KMS-11 (cell line): ENCODE data around the gene MCAM.

Source experiments
- H2AFZ ChIP-seq: fragments of 200-600 bp; sonication (generic); 2 replicates; pipeline ENCODE4 v1.6.1; 2016; ENCODE audit warnings: antibody characterized with exemption, mixed run types, low read depth
- H3K27ac ChIP-seq: fragments of 200-600 bp; sonication (generic); 2 replicates; pipeline ENCODE4 v1.6.1; 2016; ENCODE audit warnings: mild to moderate bottlenecking, mixed run types
- H3K27me3 ChIP-seq: fragments of 200-600 bp; sonication (generic); 2 replicates; pipeline ENCODE4 v1.6.1; 2017; ENCODE audit warnings: mild to moderate bottlenecking, low read depth, mixed run types, moderate library complexity; ENCODE audit not compliant: insufficient read depth
- H3K36me3 ChIP-seq: fragments of 200-600 bp; sonication (generic); 2 replicates; pipeline ENCODE4 v1.6.1; 2017; ENCODE audit warnings: mild to moderate bottlenecking, mixed run types; ENCODE audit not compliant: insufficient read depth
- H3K4me1 ChIP-seq: fragments of 200-600 bp; sonication (generic); 2 replicates; pipeline ENCODE4 v1.6.1; 2016; ENCODE audit warnings: mild to moderate bottlenecking, low read depth, mixed run types; ENCODE audit not compliant: poor library complexity, severe bottlenecking
- H3K4me2 ChIP-seq: fragments of 200-600 bp; sonication (generic); 2 replicates; pipeline ENCODE4 v1.7.0; 2016; ENCODE audit warnings: mild to moderate bottlenecking, mixed run types
- H3K4me3 ChIP-seq: fragments of 200-600 bp; sonication (generic); IDR thresholded peaks from 2 replicates; pipeline ENCODE4 v1.6.1; 2017; ENCODE audit warnings: low read depth, low read length, mixed read lengths; ENCODE audit not compliant: insufficient read depth
- H3K79me2 ChIP-seq: fragments of 200-600 bp; sonication (generic); 2 replicates; pipeline ENCODE4 v1.6.1; 2016; ENCODE audit warnings: low read depth, mixed run types; ENCODE audit not compliant: insufficient read depth
- H3K9ac ChIP-seq: fragments of 200-600 bp; sonication (generic); 2 replicates; pipeline ENCODE4 v1.6.1; 2016; ENCODE audit warnings: mild to moderate bottlenecking, mixed run types
- H4K20me1 ChIP-seq: fragments of 200-600 bp; sonication (generic); 2 replicates; pipeline ENCODE4 v1.6.1; 2016; ENCODE audit warnings: mild to moderate bottlenecking, mixed run types; ENCODE audit not compliant: insufficient read depth
- CTCF ChIP-seq: fragments of 200-600 bp; sonication (generic); conservative IDR thresholded peaks from 2 replicates; pipeline ENCODE4 v1.6.1; 2017; ENCODE audit warnings: low read depth, mild to moderate bottlenecking, antibody characterized with exemption, low read length, moderate library complexity, mixed read lengths

The MCAM gene

GRCh38 chr11:119352857-119353260 lies 35.9 kb upstream of the MCAM start:
- H3K27ac ChIP-seq: no peak overlapping the region
- no peak overlapping the region for H3K4me2 ChIP-seq
- H3K79me2 ChIP-seq: no peaks in the 10 kb centered on the region
- no peaks in the 10 kb centered on the region for H4K20me1 ChIP-seq
- peaks cover 11% of the 10 kb centered on the region; the same call in 1 of the 2 replicates for H3K27me3 ChIP-seq
- TF ChIP-seq CTCF: no peak
- no peak overlapping the region for H3K9ac ChIP-seq
- H3K36me3 ChIP-seq: no peaks in the 10 kb centered on the region
- no peak overlapping the region for H3K4me3 ChIP-seq
- no peaks in the 10 kb centered on the region for H3K4me1 ChIP-seq
- no peak overlapping the region for H2AFZ ChIP-seq

GRCh38 chr11:119351232-119351631 lies 34.3 kb upstream of the MCAM start:
- Histone ChIP-seq H3K4me3 (no peak overlapping the region), H3K79me2 (no peaks in the 10 kb centered on the region), H3K4me1 (no peaks in the 10 kb centered on the region), H3K9ac (no peak overlapping the region), H3K36me3 (no peaks in the 10 kb centered on the region), H3K27me3 (peaks cover 16% of the 10 kb centered on the region; the same call in 1 of the 2 replicates), H3K4me2 (no peak overlapping the region), H3K27ac (no peak overlapping the region), H2AFZ (no peak overlapping the region), H4K20me1 (no peaks in the 10 kb centered on the region)
- no peak for TF ChIP-seq CTCF

GRCh38 chr11:119350302-119350701 lies 33.4 kb upstream of the MCAM start:
- no peak overlapping the region for H3K4me3 ChIP-seq

GRCh38 chr11:119347940-119348605 lies 31.1 kb upstream of the MCAM start:
- Histone ChIP-seq H2AFZ (no peak overlapping the region), H3K36me3 (no peaks in the 10 kb centered on the region), H3K79me2 (no peaks in the 10 kb centered on the region), H3K4me3 (no peak overlapping the region), H3K27ac (no peak overlapping the region), H3K4me1 (no peaks in the 10 kb centered on the region), H3K27me3 (peaks cover 14% of the 10 kb centered on the region; the same call in 1 of the 2 replicates), H3K9ac (no peak overlapping the region), H3K4me2 (no peak overlapping the region), H4K20me1 (no peaks in the 10 kb centered on the region)
- no peak for TF ChIP-seq CTCF

More at GRCh38 chr11:119350302-119350701, 33.4 kb upstream of the MCAM start:
- Histone ChIP-seq H2AFZ (no peak overlapping the region), H3K4me2 (no peak overlapping the region), H3K36me3 (no peaks in the 10 kb centered on the region), H3K4me1 (no peaks in the 10 kb centered on the region), H3K79me2 (no peaks in the 10 kb centered on the region), H3K27me3 (peaks cover 14% of the 10 kb centered on the region; the same call in 1 of the 2 replicates), H4K20me1 (no peaks in the 10 kb centered on the region), H3K27ac (no peak overlapping the region), H3K9ac (no peak overlapping the region)
- TF ChIP-seq CTCF: no peak
